Liver (tissue), 9 donors: ENCODE data around the gene THEMIS. TPM values are rescaled to one million over a fixed set of nuclear protein-coding genes. Genes with fewer than 3 reads are reported as not detected.

Experiments used
- DNase-seq: peaks from one replicate; pipeline ENCODE4 v3.0.0-alpha.2; 2017; ENCODE audit warnings: low spot score
- H3K27ac ChIP-seq, 2 donors: one replicate each; pipeline ENCODE4 v1.7.0; 2013; ENCODE audit warnings: inconsistent platforms in 2 of 2, low read length in 2 of 2, control low read depth in 1 of 2, low read depth in 1 of 2, mild to moderate bottlenecking in 1 of 2
- H3K27me3 ChIP-seq, 4 donors: one replicate each; pipeline versions ENCODE4 v1.6.1 to v1.7.0; 2013; ENCODE audit warnings: low read length in 3 of 4, inconsistent platforms in 1 of 4, mild to moderate bottlenecking in 1 of 4, moderate library complexity in 1 of 4; ENCODE audit not compliant: control insufficient read depth in 4 of 4, insufficient read depth in 4 of 4
- H3K36me3 ChIP-seq, 4 donors: one replicate each; pipeline versions ENCODE4 v1.6.1 to v1.7.0; 2013; ENCODE audit warnings: low read length in 3 of 4, mild to moderate bottlenecking in 3 of 4, low read depth in 1 of 4, moderate library complexity in 1 of 4; ENCODE audit not compliant: control insufficient read depth in 4 of 4, insufficient read depth in 3 of 4
- H3K4me1 ChIP-seq, 4 donors: one replicate each; pipeline versions ENCODE4 v1.6.1 to v1.7.0; 2013; ENCODE audit warnings: low read length in 3 of 4, mild to moderate bottlenecking in 3 of 4, moderate library complexity in 1 of 4; ENCODE audit not compliant: control insufficient read depth in 4 of 4, insufficient read depth in 4 of 4
- H3K4me3 ChIP-seq, 3 donors: one replicate each; pipeline versions ENCODE4 v1.6.1 to v1.7.0; 2013; ENCODE audit warnings: low read length in 3 of 3, control low read depth in 1 of 3, low read depth in 1 of 3, mild to moderate bottlenecking in 1 of 3
- H3K9ac ChIP-seq, 2 donors: one replicate each; pipeline ENCODE4 v1.7.0; 2013; ENCODE audit warnings: low read length in 2 of 2, mild to moderate bottlenecking in 2 of 2, moderate library complexity in 2 of 2, control low read depth in 1 of 2, low read depth in 1 of 2
- H3K9me3 ChIP-seq, 4 donors: one replicate each; pipeline versions ENCODE4 v1.6.1 to v1.7.0; 2013; ENCODE audit warnings: low read length in 3 of 4; ENCODE audit not compliant: control insufficient read depth in 4 of 4
- EGR1 ChIP-seq, 2 donors: IDR thresholded peaks; 2 replicates each; pipeline ENCODE4 v1.6.1; 2016 to 2018; ENCODE audit warnings: antibody characterized with exemption in 2 of 2, low read depth in 2 of 2
- HNF4A ChIP-seq, 2 donors: conservative IDR thresholded peaks; 2 replicates each; pipeline ENCODE4 v1.6.1; 2016; ENCODE audit warnings: antibody characterized with exemption in 2 of 2, mild to moderate bottlenecking in 2 of 2
- NR2F2 ChIP-seq: IDR thresholded peaks from 2 replicates; pipeline ENCODE4 v1.6.1; 2016; ENCODE audit warnings: antibody characterized with exemption
- SP1 ChIP-seq: IDR thresholded peaks from 2 replicates; pipeline ENCODE4 v1.6.1; 2018; ENCODE audit warnings: antibody characterized with exemption, mild to moderate bottlenecking
- TAF1 ChIP-seq: conservative IDR thresholded peaks from 2 replicates; pipeline ENCODE4 v1.6.1; 2016; ENCODE audit warnings: antibody characterized with exemption, mild to moderate bottlenecking
- WGBS: extraction: QIAGEN DNeasy Blood & Tissue Kit; methylation state at CpG from one replicate; pipeline ENCODE4 v1.1.7; 2013; 5-methylcytosine and 5-hydroxymethylcytosine counted together
- polyA plus RNA-seq, 2 donors: library from polyadenylated mRNA; stranded (reverse) in 1 of 2; unstranded in 1 of 2; fragments of 200-250 nt in 1 of 2; fragments of >200 nt in 1 of 2; fragmentation: Nextera tagmentation in 1 of 2; extraction: Ambion mirVana in 1 of 2; gene quantifications; one replicate each; pipeline versions ENCODE4 v1.2.1 to v1.2.3, GENCODE V29; 2013 to 2015
- total RNA-seq, 2 donors: library from RNA; depleted of rRNA; stranded (reverse); fragments of >200 nt; gene quantifications; one replicate each; pipeline ENCODE4 v1.2.3, GENCODE V29; 2014
- TF ChIP-seq, protein P1 (sequence below): IDR thresholded peaks from 2 replicates; pipeline ENCODE4 v1.6.1; 2016; ENCODE audit warnings: antibody characterized with exemption
- TF ChIP-seq, protein P2 (sequence below): IDR thresholded peaks from 2 replicates; pipeline ENCODE4 v1.6.1; 2016; ENCODE audit warnings: antibody characterized with exemption
- TF ChIP-seq, protein P3 (sequence below): fragments of 150-350 bp; IDR thresholded peaks from 2 replicates; pipeline ENCODE4 v1.5.1; 2017; ENCODE audit warnings: improper control_type of control experiment, low read depth, low read length; ENCODE audit not compliant: missing input control
- donor health status: healthy.
- donor health status: healthy.
- donor health status: healthy.
- donor health status: healthy.
- donor health status: healthy.

Gene THEMIS
- total and polyA plus RNA-seq, 4 donors, result 0.05 to 0.59 (median 0.21) TPM

DNA sequence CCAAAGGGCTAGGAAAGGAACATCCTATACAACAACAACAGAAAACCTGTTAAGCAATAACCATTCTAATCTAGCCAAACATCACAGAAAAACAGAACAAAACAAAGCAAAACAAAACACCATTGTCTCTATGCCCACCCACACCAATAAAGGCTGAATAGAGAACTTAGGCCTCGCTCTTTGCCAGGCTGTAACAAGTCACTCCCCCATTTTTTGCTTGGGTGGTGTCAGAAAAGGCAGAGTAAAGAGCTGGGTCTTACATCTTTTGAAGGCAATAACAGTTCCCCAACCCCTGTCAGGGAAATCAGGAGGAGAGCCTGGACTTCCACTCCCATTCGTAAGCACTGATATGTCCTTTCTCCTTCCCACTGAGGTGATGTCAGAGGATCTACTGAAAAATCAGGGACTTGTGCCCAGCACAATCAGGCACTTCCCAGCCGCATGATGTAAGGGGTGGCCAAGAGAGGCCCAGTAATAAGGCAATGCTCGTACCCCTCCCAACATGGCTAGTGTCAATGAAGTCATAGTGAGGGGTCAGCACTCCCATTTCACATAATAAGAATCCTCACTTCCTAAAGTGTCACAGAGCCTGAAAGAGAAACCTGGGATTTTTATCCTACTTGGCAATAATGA is 31.0 kb downstream of the THEMIS start:
- H3K27ac ChIP-seq, result no peak overlapping the region
- TF ChIP-seq SP1, result no peak
- TF ChIP-seq, protein P1, sequence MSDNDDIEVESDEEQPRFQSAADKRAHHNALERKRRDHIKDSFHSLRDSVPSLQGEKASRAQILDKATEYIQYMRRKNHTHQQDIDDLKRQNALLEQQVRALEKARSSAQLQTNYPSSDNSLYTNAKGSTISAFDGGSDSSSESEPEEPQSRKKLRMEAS, result no peak
- TF ChIP-seq EGR1 (IDR thresholded peaks at IDR 0.05; ENCODE audit: low read depth in 2 of 2), result no peak
- TF ChIP-seq, protein P2, sequence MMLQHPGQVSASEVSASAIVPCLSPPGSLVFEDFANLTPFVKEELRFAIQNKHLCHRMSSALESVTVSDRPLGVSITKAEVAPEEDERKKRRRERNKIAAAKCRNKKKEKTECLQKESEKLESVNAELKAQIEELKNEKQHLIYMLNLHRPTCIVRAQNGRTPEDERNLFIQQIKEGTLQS, result no peak
- TF ChIP-seq TAF1, result no peak
- TF ChIP-seq, protein P3, sequence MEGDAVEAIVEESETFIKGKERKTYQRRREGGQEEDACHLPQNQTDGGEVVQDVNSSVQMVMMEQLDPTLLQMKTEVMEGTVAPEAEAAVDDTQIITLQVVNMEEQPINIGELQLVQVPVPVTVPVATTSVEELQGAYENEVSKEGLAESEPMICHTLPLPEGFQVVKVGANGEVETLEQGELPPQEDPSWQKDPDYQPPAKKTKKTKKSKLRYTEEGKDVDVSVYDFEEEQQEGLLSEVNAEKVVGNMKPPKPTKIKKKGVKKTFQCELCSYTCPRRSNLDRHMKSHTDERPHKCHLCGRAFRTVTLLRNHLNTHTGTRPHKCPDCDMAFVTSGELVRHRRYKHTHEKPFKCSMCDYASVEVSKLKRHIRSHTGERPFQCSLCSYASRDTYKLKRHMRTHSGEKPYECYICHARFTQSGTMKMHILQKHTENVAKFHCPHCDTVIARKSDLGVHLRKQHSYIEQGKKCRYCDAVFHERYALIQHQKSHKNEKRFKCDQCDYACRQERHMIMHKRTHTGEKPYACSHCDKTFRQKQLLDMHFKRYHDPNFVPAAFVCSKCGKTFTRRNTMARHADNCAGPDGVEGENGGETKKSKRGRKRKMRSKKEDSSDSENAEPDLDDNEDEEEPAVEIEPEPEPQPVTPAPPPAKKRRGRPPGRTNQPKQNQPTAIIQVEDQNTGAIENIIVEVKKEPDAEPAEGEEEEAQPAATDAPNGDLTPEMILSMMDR, result no peak
- H3K9ac ChIP-seq, result no peak overlapping the region
- H3K36me3 ChIP-seq, result no peaks in the 10 kb centered on the region
- H3K4me3 ChIP-seq, result no peak overlapping the region
- H3K4me1 ChIP-seq, result no peaks in the 10 kb centered on the region
- H3K9me3 ChIP-seq, result peaks cover 0 to 5% (median under 1%) of the 10 kb centered on the region in 4 donors
- no peak for DNase-seq
- 93% methylated on average over 4 of the region's 4 CpGs for WGBS
- H3K27me3 ChIP-seq, result no peaks in the 10 kb centered on the region

DNA sequence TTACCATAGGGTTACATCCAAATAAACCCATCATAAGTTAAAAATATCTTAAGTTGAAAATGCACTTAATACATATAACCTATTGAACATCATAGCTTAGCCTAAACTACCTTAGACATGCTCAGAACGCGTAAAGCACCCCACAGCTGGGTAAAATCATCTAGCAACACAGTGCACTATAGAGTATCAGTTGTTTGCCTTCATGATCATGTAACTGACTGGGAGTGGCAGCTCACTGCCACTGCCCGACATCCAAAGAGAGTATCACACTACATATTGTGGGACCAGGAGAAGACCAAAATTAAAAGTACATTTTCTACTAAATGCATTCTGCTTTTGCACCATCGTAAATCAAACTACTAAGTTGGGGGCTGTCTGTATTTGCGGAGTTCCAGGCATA is 31.7 kb downstream of the THEMIS start:
- Histone ChIP-seq H3K4me1 (no peaks in the 10 kb centered on the region), H3K9me3 (peaks cover 0 to 5% (median under 1%) of the 10 kb centered on the region in 4 donors), H3K27me3 (no peaks in the 10 kb centered on the region), H3K4me3 (no peak overlapping the region), H3K36me3 (no peaks in the 10 kb centered on the region), H3K9ac (no peak overlapping the region), H3K27ac (no peak overlapping the region)
- 92% methylated on average over 5 of the region's 5 CpGs for WGBS
- TF ChIP-seq, protein P1, result no peak
- TF ChIP-seq EGR1 (IDR thresholded peaks at IDR 0.05; ENCODE audit: low read depth in 2 of 2), result no peak
- no peak for DNase-seq

GRCh38 chr6:127868338-127868737 is 32.5 kb downstream of the THEMIS start:
- Histone ChIP-seq H3K4me1 (no peaks in the 10 kb centered on the region), H3K4me3 (no peak overlapping the region), H3K27me3 (no peaks in the 10 kb centered on the region), H3K27ac (no peak overlapping the region), H3K9me3 (no peaks in the 10 kb centered on the region), H3K9ac (no peak overlapping the region), H3K36me3 (no peaks in the 10 kb centered on the region)
- TF ChIP-seq NR2F2 (no peak), HNF4A (conservative IDR thresholded peaks at IDR 0.05) (no peak)
- TF ChIP-seq, protein P1, result no peak
- TF ChIP-seq, protein P3, result no peak
- WGBS, result 99% methylated on average over 1 of the region's 1 CpG
- DNase-seq, result no peak
